Pancreas (tissue), 10 donors: ENCODE data around the gene SECISBP2. TPM values are rescaled to one million over a fixed set of nuclear protein-coding genes. Genes with fewer than 3 reads are reported as not detected.

ENCODE experiments used
- ATAC-seq, 4 donors: fragments of 200-7000 bp; cut with Tn5 transposase; one replicate each; pipeline versions ENCODE4 v1.8.0 to v1.9.1; 2020; ENCODE audit warnings: mild to moderate bottlenecking in 4 of 4, moderate library complexity in 4 of 4
- DNase-seq, 6 donors: peaks; one replicate each; pipeline ENCODE4 v3.0.0-alpha.2; 2020
- FAIRE-seq: peaks from 2 replicates; lab custom pipeline; 2012; peaks lifted over from hg19 to GRCh38; lab: Jason Lieb, UNC
- H3K27ac ChIP-seq, 4 donors: fragments of 200-600 bp; sonication (generic); 1 replicate in 3 of 4; 2 replicates in 1 of 4; pipeline versions ENCODE4 v1.5.0 to v1.8.0; 2020
- H3K27me3 ChIP-seq, 4 donors: fragments of 200-600 bp; one replicate each; pipeline ENCODE4 v1.8.0; 2021
- H3K36me3 ChIP-seq, 3 donors: fragments of 200-600 bp; sonication (generic) in 1 of 3; one replicate each; pipeline versions ENCODE4 v1.5.0 to v1.8.0; 2020 to 2021
- H3K4me1 ChIP-seq, 3 donors: fragments of 200-600 bp; one replicate each; pipeline ENCODE4 v1.8.0; 2021
- H3K4me3 ChIP-seq, 4 donors: fragments of 200-600 bp; sonication (generic) in 2 of 4; one replicate each; pipeline versions ENCODE4 v1.5.0 to v1.8.0; 2020 to 2021
- H3K9me3 ChIP-seq, 4 donors: fragments of 200-600 bp; one replicate each; pipeline ENCODE4 v1.8.0; 2021
- WGBS, 2 donors: extraction: QIAGEN DNeasy Blood & Tissue Kit; methylation state at CpG; one replicate each; pipeline ENCODE4 v1.1.7; 2013; 5-methylcytosine and 5-hydroxymethylcytosine counted together
- intact Hi-C, 3 donors: fragments of 100-400 bp; cut with DNase I; formaldehyde crosslinking; loops; one replicate each; pipeline versions ENCODE4 v1.11.1 to v1.14.2; 2022
- polyA plus RNA-seq, 2 donors: library from polyadenylated mRNA; stranded (reverse); fragments of 200-250 nt; gene quantifications; one replicate each; pipeline ENCODE4 v1.2.3, GENCODE V29; 2013
- total RNA-seq, 6 donors: library from RNA; stranded (reverse); fragmentation: NEBNext Ultra II Directional in 4 of 6; extraction: Animal tissue kit (Norgen Biotek cat#: 25700) in 4 of 6; gene quantifications; one replicate each; pipeline versions ENCODE4 v1.2.1 to v1.2.4, GENCODE V29; 2021 to 2023
- TF ChIP-seq, protein P1 (sequence below), 4 donors: fragments of 200-600 bp; sonication (generic) in 3 of 4; IDR thresholded peaks; one replicate each; pipeline versions ENCODE4 v1.5.0 to v1.8.0; 2021; ENCODE audit warnings: antibody characterized with exemption in 4 of 4
- donor health status: healthy with polysubstance abuse.
- donor health status: DM: no; HTN: no; CAD: no; lungs with moderate emphysema.
- donor health status: DM: no; HTN: no; CAD: no.
- donor health status: control.
- donor health status: control.
- donor health status: Bipolar disorder and iron deficiency.
- donor health status: DM: yes; HTN: yes; CAD: no.
- donor health status: DM: no; HTN: no; CAD: no.
- donor health status: DM: no; HTN: no; CAD: no.
- donor health status: DM: yes; HTN: yes; CAD: no.

SECISBP2 gene
- total and polyA plus RNA-seq, 8 donors: 23.4 to 41.1 (median 29.6) TPM

DNA sequence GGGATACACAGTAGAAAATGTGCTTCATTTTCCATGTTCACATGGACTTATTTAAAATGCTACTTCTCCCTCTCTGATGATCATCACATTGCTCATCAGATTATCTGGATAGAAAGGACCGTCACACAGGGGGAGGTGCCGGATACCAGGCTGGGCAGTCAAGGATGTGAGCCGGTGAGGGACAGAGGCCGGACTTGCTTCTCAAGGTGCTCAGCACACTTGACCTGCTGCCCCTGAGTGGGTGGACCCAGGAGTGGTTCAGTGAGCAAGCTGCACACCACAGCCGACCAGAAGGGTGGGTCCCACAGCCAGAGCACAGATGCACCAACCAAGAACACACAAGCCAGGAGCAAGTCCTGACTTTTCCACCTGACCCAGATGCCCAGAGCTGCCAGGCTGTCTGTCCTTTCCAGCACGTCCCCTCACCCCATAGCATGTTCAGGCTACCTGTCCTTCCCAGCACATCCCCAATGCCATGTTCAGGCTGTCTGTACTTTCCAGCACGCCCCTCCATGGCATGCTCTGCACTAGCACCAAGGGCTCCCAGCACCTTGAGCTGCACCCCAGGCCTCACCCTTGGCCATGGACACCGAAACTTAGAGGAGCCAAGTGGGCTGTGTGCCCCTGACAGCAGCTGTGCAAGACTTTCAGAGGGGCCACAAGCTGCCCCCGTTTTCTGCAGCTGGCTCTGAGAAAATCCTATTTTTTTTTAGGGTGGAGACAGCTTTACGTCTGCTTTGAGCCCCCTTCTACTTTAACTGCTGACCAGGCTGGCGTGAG, 77.8 kb downstream of the SECISBP2 start:
- no peak overlapping the region for H3K27ac ChIP-seq
- H3K36me3 ChIP-seq: peaks cover 0 to 6% (median 0%) of the 10 kb centered on the region in 3 donors
- no peaks in the 10 kb centered on the region for H3K27me3 ChIP-seq
- WGBS, 2 donors: 90 to 92% methylated on average over 11 of the region's 11 CpGs
- H3K9me3 ChIP-seq: no peaks in the 10 kb centered on the region
- DNase-seq (no peak), FAIRE-seq (no peak), ATAC-seq (no peak)
- H3K4me3 ChIP-seq: no peak overlapping the region
- intact Hi-C loops: no loop called here
- TF ChIP-seq, protein P1, sequence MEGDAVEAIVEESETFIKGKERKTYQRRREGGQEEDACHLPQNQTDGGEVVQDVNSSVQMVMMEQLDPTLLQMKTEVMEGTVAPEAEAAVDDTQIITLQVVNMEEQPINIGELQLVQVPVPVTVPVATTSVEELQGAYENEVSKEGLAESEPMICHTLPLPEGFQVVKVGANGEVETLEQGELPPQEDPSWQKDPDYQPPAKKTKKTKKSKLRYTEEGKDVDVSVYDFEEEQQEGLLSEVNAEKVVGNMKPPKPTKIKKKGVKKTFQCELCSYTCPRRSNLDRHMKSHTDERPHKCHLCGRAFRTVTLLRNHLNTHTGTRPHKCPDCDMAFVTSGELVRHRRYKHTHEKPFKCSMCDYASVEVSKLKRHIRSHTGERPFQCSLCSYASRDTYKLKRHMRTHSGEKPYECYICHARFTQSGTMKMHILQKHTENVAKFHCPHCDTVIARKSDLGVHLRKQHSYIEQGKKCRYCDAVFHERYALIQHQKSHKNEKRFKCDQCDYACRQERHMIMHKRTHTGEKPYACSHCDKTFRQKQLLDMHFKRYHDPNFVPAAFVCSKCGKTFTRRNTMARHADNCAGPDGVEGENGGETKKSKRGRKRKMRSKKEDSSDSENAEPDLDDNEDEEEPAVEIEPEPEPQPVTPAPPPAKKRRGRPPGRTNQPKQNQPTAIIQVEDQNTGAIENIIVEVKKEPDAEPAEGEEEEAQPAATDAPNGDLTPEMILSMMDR (IDR thresholded peaks at IDR 0.05): no peak
- peaks cover 4 to 7% (median 5%) of the 10 kb centered on the region in 3 donors for H3K4me1 ChIP-seq

DNA sequence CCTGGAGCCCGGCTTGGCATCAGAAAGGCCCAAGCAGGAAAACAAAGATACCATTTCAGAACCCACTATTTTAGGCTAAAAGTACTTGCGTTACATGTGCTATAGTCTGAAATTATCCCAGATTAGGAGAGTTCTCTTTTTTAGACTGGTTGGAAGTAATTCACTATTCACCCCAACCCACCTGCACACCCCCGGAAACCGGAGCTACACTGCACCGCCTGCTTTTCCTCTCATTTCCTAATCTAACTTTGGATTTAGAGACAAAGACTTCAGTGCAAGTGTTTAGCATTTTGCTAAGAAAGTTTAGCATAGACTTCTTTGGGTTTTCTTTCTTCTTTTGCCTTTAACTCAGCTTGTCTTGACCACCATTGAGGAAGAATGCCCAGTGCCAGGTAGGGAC, 79.2 kb downstream of the SECISBP2 start:
- no peak overlapping the region for H3K27ac ChIP-seq
- H3K9me3 ChIP-seq: no peaks in the 10 kb centered on the region
- 86 to 98% methylated on average over 5 of the region's 5 CpGs for WGBS, 2 donors
- H3K4me1 ChIP-seq: no peaks in the 10 kb centered on the region
- no peak for FAIRE-seq
- no peaks in the 10 kb centered on the region for H3K27me3 ChIP-seq
- H3K36me3 ChIP-seq: peaks cover 0 to 13% (median 0%) of the 10 kb centered on the region in 3 donors
- TF ChIP-seq, protein P1 (IDR thresholded peaks at IDR 0.05): no peak
- intact Hi-C loops: no loop called here
- no peak overlapping the region for H3K4me3 ChIP-seq
- ATAC-seq: no peak
- no peak for DNase-seq

DNA sequence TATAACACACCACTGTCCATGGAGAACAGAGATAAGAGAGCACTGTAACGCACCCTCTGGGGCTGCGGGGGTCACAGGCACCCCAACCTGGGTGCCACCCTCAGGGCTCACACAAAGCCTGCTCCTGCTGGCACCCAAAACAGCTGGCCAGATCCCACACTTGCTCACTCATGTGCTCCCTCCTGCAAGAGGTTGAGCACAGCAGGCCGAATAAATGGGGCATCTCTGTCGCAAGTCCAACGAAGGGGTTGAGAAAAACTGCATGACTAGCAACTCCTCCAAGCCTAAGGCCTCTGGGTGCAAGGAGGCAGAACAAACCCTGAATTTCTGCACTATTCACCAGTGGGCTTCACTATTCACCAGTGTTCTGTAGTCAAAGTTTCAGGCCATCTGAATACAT, 80.3 kb downstream of the SECISBP2 start:
- no peak for DNase-seq
- intact Hi-C loops: no loop called here
- Histone ChIP-seq H3K4me3 (no peak overlapping the region), H3K27me3 (no peaks in the 10 kb centered on the region), H3K9me3 (no peaks in the 10 kb centered on the region), H3K27ac (no peak overlapping the region), H3K36me3 (peaks cover 0 to 18% (median 0%) of the 10 kb centered on the region in 3 donors), H3K4me1 (no peaks in the 10 kb centered on the region)
- no peak for FAIRE-seq
- 90 to 92% methylated on average over 5 of the region's 5 CpGs for whole genome bisulfite sequencing, 2 donors
- TF ChIP-seq, protein P1 (IDR thresholded peaks at IDR 0.05): no peak
- no peak for ATAC-seq

DNA sequence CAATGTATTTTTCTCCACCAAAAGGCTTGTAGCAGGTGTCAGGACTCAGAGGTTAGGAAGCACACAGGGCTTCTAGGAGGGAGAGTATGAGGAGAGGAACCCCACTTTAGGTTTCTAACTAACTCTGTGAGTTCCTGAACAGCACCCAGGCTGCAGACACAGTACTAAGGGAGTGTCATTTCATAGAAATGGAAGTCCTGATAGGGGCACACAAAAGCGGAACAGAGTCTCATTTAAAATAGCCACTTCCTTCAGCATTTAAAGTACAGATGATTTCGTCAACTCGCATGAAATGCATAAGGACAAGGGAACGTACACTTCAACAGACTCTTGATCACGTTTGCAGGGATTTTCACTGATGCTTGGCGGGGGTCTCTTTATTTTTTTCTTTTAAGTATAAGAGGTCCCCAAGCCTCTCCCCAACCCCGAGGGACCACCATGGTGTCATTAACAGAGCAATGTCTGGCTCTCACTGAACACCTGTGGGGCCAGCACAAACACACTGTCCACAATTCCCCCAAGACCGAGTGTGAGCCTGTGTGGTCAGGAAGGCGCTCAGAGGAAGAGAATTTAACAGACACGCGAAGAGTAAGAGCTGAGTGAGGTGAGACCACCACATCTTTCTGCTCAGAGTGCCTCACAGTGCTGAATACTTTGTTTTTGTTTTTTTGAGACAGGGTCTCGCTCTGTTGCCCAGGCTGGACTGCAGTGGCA, 82.3 kb downstream of the SECISBP2 start:
- ATAC-seq (peak in 3 of 4 donors; percentile 14 to 80 (median 60)), DNase-seq (no peak), FAIRE-seq (no peak)
- Histone ChIP-seq H3K36me3 (peaks cover 0 to 18% (median 0%) of the 10 kb centered on the region in 3 donors), H3K27me3 (no peaks in the 10 kb centered on the region), H3K9me3 (no peaks in the 10 kb centered on the region), H3K27ac (no peak overlapping the region), H3K4me1 (no peaks in the 10 kb centered on the region), H3K4me3 (no peak overlapping the region)
- 88 to 93% methylated on average over 12 of the region's 12 CpGs for WGBS, 2 donors
- TF ChIP-seq, protein P1 (IDR thresholded peaks at IDR 0.05): no peak
- intact Hi-C loops: loop anchor here in 1 of 3 donors (10.0 kb wide), 1 partner anchor 144 kb away; no protein-coding TSS in a partner anchor
